Measurements from ENCODE around the gene TOMM40. TPM values are rescaled to one million over a fixed set of nuclear protein-coding genes. Genes with fewer than 3 reads are reported as not detected.

The TOMM40 gene
- total and polyA plus RNA-seq, 2 experiments from 2014 or later: 52.9 to 54.6 TPM

GRCh38 chr19:44951179-44952159 lies 60.4 kb downstream of the TOMM40 start:
- Histone ChIP-seq H3K36me3 (ENCODE audit: low read depth) (no peaks in the 10 kb centered on the region), H3K4me1 (ENCODE audit: insufficient read depth) (peaks cover 5% of the 10 kb centered on the region), H3K9ac (peak overlapping the region; percentile 24; the same call in 1 of the 2 replicates), H3K79me2 (ENCODE audit: insufficient read depth) (peaks cover 24% of the 10 kb centered on the region), H4K20me1 (ENCODE audit: insufficient read depth) (no peaks in the 10 kb centered on the region), H3K27ac (no peak overlapping the region), H3K27me3 (replicated peaks; ENCODE audit: insufficient read depth) (no peaks in the 10 kb centered on the region), H3K9me2 (ENCODE audit: insufficient read depth) (no peaks in the 10 kb centered on the region), H3K4me3 (no peak overlapping the region), H3K4me2 (ENCODE audit: unreplicated experiment) (peak overlapping the region; percentile 77), H3K9me3 (ENCODE audit: low read depth) (no peaks in the 10 kb centered on the region), H3F3A (ENCODE audit: insufficient read depth) (peaks cover 10% of the 10 kb centered on the region), H2AFZ (peak overlapping the region; percentile 78)
- no peak for TF ChIP-seq EZH2 (IDR thresholded peaks at IDR 0.05; ENCODE audit: insufficient read depth, poor library complexity, severe bottlenecking)
- in situ Hi-C loops (cut with MboI): no loop called here
- DNase-seq: peak; percentile 86
- WGBS, 2 experiments (ENCODE audit: low coverage in 1 of 2, low lambda C conversion rate in 2 of 2, missing lambda C conversion rate in 2 of 2): 38 to 46% methylated on average over 12 to 13 of the region's 13 CpGs

Other genes starting within 250 kb of the TOMM40 start
- gene PVR, start 247.3 kb upstream of the TOMM40 start, total RNA-seq (2014; rRNA removed; shearing (Covaris generic)): 140 and 148 TPM in 2 replicates
- 58.8 and 63.3 TPM in 2 replicates for gene PVR, start 247.3 kb upstream of the TOMM40 start, polyA plus RNA-seq (2016; fragmentation: Nextera tagmentation; extraction: Ambion mirVana)
- gene CEACAM19, start 219.8 kb upstream of the TOMM40 start, total RNA-seq (2014; rRNA removed; shearing (Covaris generic)): 0.51 and 1.9 TPM in 2 replicates
- gene CEACAM19, start 219.8 kb upstream of the TOMM40 start, polyA plus RNA-seq (2016; fragmentation: Nextera tagmentation; extraction: Ambion mirVana): 1.3 and 1.7 TPM in 2 replicates
- gene CEACAM16, start 192.1 kb upstream of the TOMM40 start, total RNA-seq (2014; rRNA removed; shearing (Covaris generic)): not detected in 2 replicates
- not detected in 2 replicates for gene CEACAM16, start 192.1 kb upstream of the TOMM40 start, polyA plus RNA-seq (2016; fragmentation: Nextera tagmentation; extraction: Ambion mirVana)
- 11.3 and 18.6 TPM in 2 replicates for gene BCL3, start 142.5 kb upstream of the TOMM40 start, total RNA-seq (2014; rRNA removed; shearing (Covaris generic))
- 24.6 and 26.8 TPM in 2 replicates for gene BCL3, start 142.5 kb upstream of the TOMM40 start, polyA plus RNA-seq (2016; fragmentation: Nextera tagmentation; extraction: Ambion mirVana)
- not detected in 2 replicates for gene CBLC, start 113.4 kb upstream of the TOMM40 start, total RNA-seq (2014; rRNA removed; shearing (Covaris generic))
- not detected in 2 replicates for gene CBLC, start 113.4 kb upstream of the TOMM40 start, polyA plus RNA-seq (2016; fragmentation: Nextera tagmentation; extraction: Ambion mirVana)
- 1.3 and 2.1 TPM in 2 replicates for gene BCAM, start 82.2 kb upstream of the TOMM40 start, total RNA-seq (2014; rRNA removed; shearing (Covaris generic))
- 1.4 and 1.5 TPM in 2 replicates for gene BCAM, start 82.2 kb upstream of the TOMM40 start, polyA plus RNA-seq (2016; fragmentation: Nextera tagmentation; extraction: Ambion mirVana)
- gene NECTIN2, start 45.0 kb upstream of the TOMM40 start, total RNA-seq (2014; rRNA removed; shearing (Covaris generic)): 71.7 and 88.7 TPM in 2 replicates
- gene NECTIN2, start 45.0 kb upstream of the TOMM40 start, polyA plus RNA-seq (2016; fragmentation: Nextera tagmentation; extraction: Ambion mirVana): 60.5 and 63.0 TPM in 2 replicates
- 0.76 TPM in 1 of 2 replicates, not detected in the other for gene APOE, start 14.5 kb downstream of the TOMM40 start, total RNA-seq (2014; rRNA removed; shearing (Covaris generic))
- 0.60 and 0.87 TPM in 2 replicates for gene APOE, start 14.5 kb downstream of the TOMM40 start, polyA plus RNA-seq (2016; fragmentation: Nextera tagmentation; extraction: Ambion mirVana)
- not detected in 2 replicates for gene APOC1, start 23.4 kb downstream of the TOMM40 start, total RNA-seq (2014; rRNA removed; shearing (Covaris generic))
- 0.49 TPM in 1 of 2 replicates, not detected in the other for gene APOC1, start 23.4 kb downstream of the TOMM40 start, polyA plus RNA-seq (2016; fragmentation: Nextera tagmentation; extraction: Ambion mirVana)
- gene APOC4, start 51.0 kb downstream of the TOMM40 start, total RNA-seq (2014; rRNA removed; shearing (Covaris generic)): not detected in 2 replicates
- not detected in 2 replicates for gene APOC4, start 51.0 kb downstream of the TOMM40 start, polyA plus RNA-seq (2016; fragmentation: Nextera tagmentation; extraction: Ambion mirVana)
- gene APOC2, start 54.8 kb downstream of the TOMM40 start, total RNA-seq (2014; rRNA removed; shearing (Covaris generic)): not detected in 2 replicates
- gene APOC2, start 54.8 kb downstream of the TOMM40 start, polyA plus RNA-seq (2016; fragmentation: Nextera tagmentation; extraction: Ambion mirVana): not detected in 2 replicates
- gene CLPTM1, start 64.1 kb downstream of the TOMM40 start, total RNA-seq (2014; rRNA removed; shearing (Covaris generic)): 40.5 and 42.5 TPM in 2 replicates
- 103 and 109 TPM in 2 replicates for gene CLPTM1, start 64.1 kb downstream of the TOMM40 start, polyA plus RNA-seq (2016; fragmentation: Nextera tagmentation; extraction: Ambion mirVana)
- 9.7 and 12.5 TPM in 2 replicates for gene RELB, start 110.2 kb downstream of the TOMM40 start, total RNA-seq (2014; rRNA removed; shearing (Covaris generic))
- 7.6 and 10.0 TPM in 2 replicates for gene RELB, start 110.2 kb downstream of the TOMM40 start, polyA plus RNA-seq (2016; fragmentation: Nextera tagmentation; extraction: Ambion mirVana)
- gene CLASRP, start 147.8 kb downstream of the TOMM40 start, total RNA-seq (2014; rRNA removed; shearing (Covaris generic)): 12.3 and 45.1 TPM in 2 replicates
- gene CLASRP, start 147.8 kb downstream of the TOMM40 start, polyA plus RNA-seq (2016; fragmentation: Nextera tagmentation; extraction: Ambion mirVana): 9.2 and 10.1 TPM in 2 replicates
- 0.25 TPM in 1 of 2 replicates, not detected in the other for gene ZNF296, start 185.2 kb downstream of the TOMM40 start, total RNA-seq (2014; rRNA removed; shearing (Covaris generic))
- gene ZNF296, start 185.2 kb downstream of the TOMM40 start, polyA plus RNA-seq (2016; fragmentation: Nextera tagmentation; extraction: Ambion mirVana): 0.15 TPM in 1 of 2 replicates, not detected in the other
- gene GEMIN7, start 188.0 kb downstream of the TOMM40 start, total RNA-seq (2014; rRNA removed; shearing (Covaris generic)): 22.5 and 25.3 TPM in 2 replicates
- 48.4 and 49.7 TPM in 2 replicates for gene GEMIN7, start 188.0 kb downstream of the TOMM40 start, polyA plus RNA-seq (2016; fragmentation: Nextera tagmentation; extraction: Ambion mirVana)
- gene PPP1R37, start 201.9 kb downstream of the TOMM40 start, total RNA-seq (2014; rRNA removed; shearing (Covaris generic)): 39.2 and 43.8 TPM in 2 replicates
- gene PPP1R37, start 201.9 kb downstream of the TOMM40 start, polyA plus RNA-seq (2016; fragmentation: Nextera tagmentation; extraction: Ambion mirVana): 1.6 and 1.9 TPM in 2 replicates

Data from GM23248 (cell line).